ENCODE measurements around the gene HAPLN3. TPM values are rescaled to one million over a fixed set of nuclear protein-coding genes. Genes with fewer than 3 reads are reported as not detected.

HAPLN3 gene
- total RNA-seq, 4 donors from 2014 or later = 3.6 to 14.0 (median 5.8) TPM

DNA sequence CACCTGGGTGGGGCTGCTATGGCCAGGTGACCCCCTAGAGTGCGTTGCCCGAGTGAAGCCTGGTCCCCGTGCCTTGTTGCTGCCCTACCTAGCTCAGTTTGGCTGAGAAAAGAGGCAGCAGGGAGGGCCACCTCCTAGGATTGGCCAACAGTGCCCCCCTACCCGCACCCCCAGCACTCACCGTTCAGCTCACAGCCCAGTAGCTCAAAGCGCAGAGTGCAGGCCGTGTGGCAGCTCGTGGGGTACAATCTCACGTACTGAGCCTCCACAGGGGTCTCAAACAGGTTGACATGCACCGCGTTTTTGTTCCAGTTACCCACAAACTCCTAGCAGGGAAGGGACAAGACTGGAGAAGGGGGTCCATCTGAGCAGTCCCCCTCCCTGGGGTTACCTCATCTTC is 10.2 kb upstream of the HAPLN3 start:
- Histone ChIP-seq H3K36me3 (no peaks in the 10 kb centered on the region), H3K4me1 (peaks cover 3 to 15% of the 10 kb centered on the region in 2 donors), H3K27me3 (no peaks in the 10 kb centered on the region), H3K9me3 (no peaks in the 10 kb centered on the region), H3K27ac (no peak overlapping the region), H3K4me3 (replicated peaks in 1 of 3) (no peak overlapping the region)
- intact Hi-C loops (cut with DNase I) = loop anchor here (10.0 kb wide), 1 partner anchor 109 kb away; no protein-coding TSS in a partner anchor
- 92 to 94% methylated on average over 11 of the region's 11 CpGs for WGBS, 2 donors
- DNase-seq = no peak
- TF ChIP-seq, protein P1, sequence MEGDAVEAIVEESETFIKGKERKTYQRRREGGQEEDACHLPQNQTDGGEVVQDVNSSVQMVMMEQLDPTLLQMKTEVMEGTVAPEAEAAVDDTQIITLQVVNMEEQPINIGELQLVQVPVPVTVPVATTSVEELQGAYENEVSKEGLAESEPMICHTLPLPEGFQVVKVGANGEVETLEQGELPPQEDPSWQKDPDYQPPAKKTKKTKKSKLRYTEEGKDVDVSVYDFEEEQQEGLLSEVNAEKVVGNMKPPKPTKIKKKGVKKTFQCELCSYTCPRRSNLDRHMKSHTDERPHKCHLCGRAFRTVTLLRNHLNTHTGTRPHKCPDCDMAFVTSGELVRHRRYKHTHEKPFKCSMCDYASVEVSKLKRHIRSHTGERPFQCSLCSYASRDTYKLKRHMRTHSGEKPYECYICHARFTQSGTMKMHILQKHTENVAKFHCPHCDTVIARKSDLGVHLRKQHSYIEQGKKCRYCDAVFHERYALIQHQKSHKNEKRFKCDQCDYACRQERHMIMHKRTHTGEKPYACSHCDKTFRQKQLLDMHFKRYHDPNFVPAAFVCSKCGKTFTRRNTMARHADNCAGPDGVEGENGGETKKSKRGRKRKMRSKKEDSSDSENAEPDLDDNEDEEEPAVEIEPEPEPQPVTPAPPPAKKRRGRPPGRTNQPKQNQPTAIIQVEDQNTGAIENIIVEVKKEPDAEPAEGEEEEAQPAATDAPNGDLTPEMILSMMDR (IDR thresholded peaks at IDR 0.05) = no peak
- TF ChIP-seq POLR2A (IDR thresholded peaks at IDR 0.05) = no peak

DNA sequence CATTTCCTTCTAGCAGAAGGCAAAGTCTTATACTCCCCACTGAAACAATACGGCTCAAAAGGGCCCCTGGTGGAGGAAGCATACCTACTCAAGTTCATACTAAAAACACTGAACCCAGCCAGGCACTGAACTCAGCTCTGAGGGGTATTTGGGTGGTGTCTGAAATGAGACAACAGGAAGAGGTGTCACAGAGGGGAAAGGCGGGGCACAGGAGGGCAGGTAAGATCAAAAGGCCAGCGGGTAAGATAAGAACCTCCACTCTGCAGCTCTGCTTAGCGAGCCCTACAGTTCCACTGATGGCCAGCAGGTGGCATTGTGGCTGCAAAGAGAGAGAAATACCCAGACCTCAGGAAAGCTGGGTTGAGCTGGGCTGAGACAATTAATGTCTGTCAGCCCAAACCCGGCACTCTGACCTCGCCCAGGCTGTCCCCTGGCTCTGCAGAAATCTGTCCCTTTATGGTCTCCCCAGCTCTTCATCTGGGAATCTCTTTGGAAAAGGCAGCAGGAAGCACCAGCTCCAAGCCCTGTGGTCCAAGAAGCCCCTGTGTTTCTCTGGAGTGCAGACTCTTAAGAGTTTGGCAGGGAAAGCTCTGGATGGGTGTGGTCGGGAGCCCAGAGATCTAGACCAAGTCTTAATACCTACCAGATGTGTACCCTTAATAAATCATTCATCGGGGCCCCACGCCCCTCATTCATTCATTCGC is 9.4 kb upstream of the HAPLN3 start:
- peak; percentile 80 to 82 for DNase-seq
- Histone ChIP-seq H3K36me3 (no peaks in the 10 kb centered on the region), H3K4me1 (peaks cover 3 to 7% of the 10 kb centered on the region in 2 donors), H3K4me3 (replicated peaks in 1 of 3) (no peak overlapping the region), H3K27ac (no peak overlapping the region), H3K9me3 (no peaks in the 10 kb centered on the region), H3K27me3 (no peaks in the 10 kb centered on the region)
- intact Hi-C loops (cut with DNase I) = loop anchor here (5.0 to 10.0 kb wide), 2 partner anchors 110 to 273 kb away; no protein-coding TSS in a partner anchor
- WGBS, 2 donors = 36 to 44% methylated on average over 9 to 10 of the region's 10 CpGs
- no peak for TF ChIP-seq POLR2A (IDR thresholded peaks at IDR 0.05)
- TF ChIP-seq, protein P1 (IDR thresholded peaks at IDR 0.05) = peak; percentile 89 to 99 (median 95)

DNA sequence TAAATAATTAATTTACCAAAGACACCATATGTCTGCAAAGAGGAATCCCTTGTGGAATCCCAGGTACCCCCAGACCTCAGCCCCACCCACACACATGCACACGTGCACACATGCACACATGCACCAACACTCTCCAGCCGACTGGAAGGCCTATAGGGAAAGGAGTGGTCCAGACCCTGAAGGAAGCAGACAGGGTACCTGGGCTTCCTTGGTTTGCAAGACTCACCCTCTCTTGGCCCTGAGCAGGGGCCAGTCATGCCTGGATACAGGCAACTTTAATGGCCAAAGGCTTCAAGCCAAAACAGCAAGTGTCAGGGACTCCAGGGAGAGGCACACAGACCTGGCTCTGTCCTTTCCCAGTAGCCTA is 8.9 kb upstream of the HAPLN3 start:
- no peak for DNase-seq
- TF ChIP-seq, protein P1 (IDR thresholded peaks at IDR 0.05) = no peak
- no peak for TF ChIP-seq POLR2A (IDR thresholded peaks at IDR 0.05)
- Histone ChIP-seq H3K4me3 (replicated peaks in 1 of 3) (no peak overlapping the region), H3K27me3 (no peaks in the 10 kb centered on the region), H3K9me3 (no peaks in the 10 kb centered on the region), H3K4me1 (peaks cover 3 to 7% of the 10 kb centered on the region in 2 donors), H3K27ac (no peak overlapping the region), H3K36me3 (no peaks in the 10 kb centered on the region)
- intact Hi-C loops (cut with DNase I) = loop anchor here (5.0 to 10.0 kb wide), 2 partner anchors 111 to 273 kb away; no protein-coding TSS in a partner anchor
- WGBS, 2 donors = 79 to 100% methylated on average over 2 of the region's 2 CpGs

DNA sequence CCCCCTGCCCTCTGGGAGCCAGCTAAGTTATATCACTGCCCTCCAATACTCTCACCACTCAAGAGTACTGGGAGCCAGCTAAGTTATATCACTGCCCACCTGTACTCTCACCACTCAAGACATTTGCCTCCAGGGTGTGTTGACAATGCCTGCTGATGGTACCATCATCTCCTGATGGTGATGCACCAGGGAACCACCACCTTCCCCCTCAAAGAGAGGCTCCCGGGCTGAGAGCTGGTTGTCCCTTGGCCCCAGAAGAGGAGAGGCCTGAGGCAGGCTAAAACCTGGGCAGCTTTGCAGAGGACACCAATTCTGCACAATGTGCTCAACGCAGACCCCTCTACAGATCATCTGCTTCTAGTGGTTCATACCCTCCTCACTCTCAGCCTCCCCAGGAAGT is 7.5 kb upstream of the HAPLN3 start:
- no peaks in the 10 kb centered on the region for H3K36me3 ChIP-seq
- TF ChIP-seq, protein P1 (IDR thresholded peaks at IDR 0.05) = no peak
- TF ChIP-seq POLR2A (IDR thresholded peaks at IDR 0.05) = no peak
- intact Hi-C loops (cut with DNase I) = loop anchor here (5.0 to 10.0 kb wide), 2 partner anchors 112 to 274 kb away; no protein-coding TSS in a partner anchor
- H3K9me3 ChIP-seq = no peaks in the 10 kb centered on the region
- no peak overlapping the region for H3K27ac ChIP-seq
- DNase-seq = no peak
- peaks cover 5 to 10% of the 10 kb centered on the region in 2 donors for H3K4me1 ChIP-seq
- H3K27me3 ChIP-seq = no peaks in the 10 kb centered on the region
- 88 to 100% methylated on average over 1 to 2 of the region's 2 CpGs for WGBS, 2 donors
- H3K4me3 ChIP-seq (replicated peaks in 1 of 3) = no peak overlapping the region

DNA sequence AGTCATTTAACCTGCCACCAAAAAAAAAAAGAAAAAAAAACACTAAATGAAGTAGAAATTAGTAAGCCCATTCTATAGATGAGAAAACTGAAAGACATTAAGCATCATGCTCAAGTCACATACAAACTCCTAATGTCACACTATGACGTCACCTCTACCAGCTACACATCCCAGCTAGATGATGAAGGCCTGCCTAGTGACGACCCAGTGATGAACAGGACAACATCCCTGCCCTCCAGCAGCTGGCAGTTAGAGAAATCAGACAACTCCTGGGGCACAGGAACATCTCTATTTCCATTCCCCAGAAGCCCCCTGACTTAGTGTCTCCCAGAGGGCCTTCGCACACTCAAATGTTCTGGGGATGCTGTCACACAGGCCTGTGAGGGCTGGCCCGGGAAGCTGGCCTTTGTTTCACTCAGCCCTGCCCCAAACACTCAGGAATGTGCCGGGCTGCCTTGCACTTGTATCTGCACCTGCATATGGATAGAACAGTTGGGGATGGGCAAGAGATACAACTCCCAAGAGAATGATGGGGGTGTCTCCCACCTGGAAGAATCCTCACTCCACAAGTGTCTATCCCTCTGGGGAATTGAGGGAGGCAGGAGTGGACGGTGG is 7.0 kb upstream of the HAPLN3 start:
- TF ChIP-seq, protein P1 (IDR thresholded peaks at IDR 0.05) = no peak
- TF ChIP-seq POLR2A (IDR thresholded peaks at IDR 0.05) = no peak
- Histone ChIP-seq H3K27me3 (no peaks in the 10 kb centered on the region), H3K4me1 (peaks cover 10 to 15% of the 10 kb centered on the region in 2 donors), H3K36me3 (no peaks in the 10 kb centered on the region), H3K27ac (no peak overlapping the region), H3K4me3 (replicated peaks in 1 of 3) (no peak overlapping the region), H3K9me3 (no peaks in the 10 kb centered on the region)
- 70 to 91% methylated on average over 5 to 6 of the region's 6 CpGs for WGBS, 2 donors
- intact Hi-C loops (cut with DNase I) = loop anchor here (5.0 to 10.0 kb wide), 2 partner anchors 112 to 275 kb away; no protein-coding TSS in a partner anchor
- no peak for DNase-seq
